HK-2 (cell line): ENCODE data around the gene ACP7.
"Not testable (repeated sequence)": the region's sequence is repeated elsewhere in the genome, so short reads cannot be mapped to it uniquely, and the experiment has no call there.

Source experiments
- DNase-seq: peaks from one replicate; pipeline ENCODE4 v3.0.0-alpha.2; 2018; ENCODE audit not compliant: unreplicated experiment

ACP7 gene

DNA sequence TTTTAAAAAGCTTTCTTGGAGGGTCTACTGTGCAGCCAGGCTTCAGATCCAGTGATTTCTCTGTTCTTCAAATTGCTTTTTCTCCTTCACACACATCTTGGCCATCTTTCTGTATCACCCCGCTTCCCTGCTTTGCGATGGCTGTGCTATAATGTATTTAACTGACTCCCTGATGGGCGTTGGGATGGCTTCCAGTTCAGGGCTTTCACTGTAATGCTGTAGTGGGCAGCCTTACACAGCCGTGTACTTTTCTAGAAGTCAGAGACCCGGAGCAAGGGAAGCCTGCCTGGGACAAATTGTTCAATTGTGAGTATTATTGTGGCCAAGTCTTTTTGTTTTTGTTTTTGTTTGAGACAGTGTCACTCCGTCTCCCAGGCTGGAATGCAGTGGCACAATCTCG lies 22.0 kb downstream of the ACP7 start:
- DNase-seq, result no peak

DNA sequence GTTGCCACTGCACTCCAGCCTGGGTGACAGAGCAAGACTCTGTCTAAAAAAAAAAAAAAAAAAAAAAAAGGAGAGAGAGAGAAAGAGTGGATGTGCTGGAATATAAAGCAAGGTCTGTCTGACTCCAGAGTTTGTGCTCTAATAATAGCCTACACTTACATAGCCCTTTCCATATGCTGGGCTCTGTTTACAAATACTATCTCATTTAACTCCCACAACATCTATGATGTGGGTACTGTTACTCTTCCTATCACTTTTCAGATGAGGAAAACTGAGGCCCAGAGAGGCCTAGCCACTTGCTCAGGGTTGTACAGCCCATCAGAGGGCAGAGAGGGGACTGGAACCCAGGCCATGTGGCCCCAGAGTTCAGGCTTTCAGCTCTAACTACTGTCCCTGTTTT lies 25.5 kb downstream of the ACP7 start:
- no peak for DNase-seq

DNA sequence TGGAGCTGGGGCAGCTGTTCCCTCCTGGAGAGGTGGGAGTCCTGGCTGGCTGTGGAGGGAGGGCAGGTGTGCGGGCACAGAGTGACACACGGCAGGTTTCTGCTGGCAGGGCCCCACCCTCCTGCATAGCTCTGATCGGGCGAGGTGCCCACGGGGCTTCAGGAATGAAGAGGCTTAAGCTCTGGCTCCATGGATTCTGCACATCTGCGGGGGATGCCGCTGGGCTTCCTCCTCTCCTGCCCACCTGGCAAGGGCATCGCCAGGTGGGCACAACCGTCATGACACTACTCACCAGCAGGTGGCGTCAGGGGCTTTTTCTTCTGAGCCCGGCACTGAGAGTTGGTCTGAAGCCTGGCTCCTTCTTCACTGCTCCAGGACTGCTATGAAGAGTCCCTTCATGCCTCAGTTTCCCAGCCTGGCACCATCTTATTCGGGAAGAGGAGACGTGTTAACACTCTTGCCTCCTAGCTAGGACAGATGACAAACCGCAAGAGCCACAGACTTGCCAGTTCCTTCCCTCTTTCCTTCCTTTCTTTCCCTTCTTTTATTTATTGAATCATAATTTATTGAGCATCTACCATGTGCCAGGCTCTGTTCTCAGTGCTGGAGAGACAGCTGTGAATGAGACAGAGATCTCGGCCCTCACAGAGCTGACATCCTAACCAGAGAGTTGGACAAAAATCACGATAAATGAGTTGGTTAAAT lies 26.2 kb downstream of the ACP7 start:
- DNase-seq, result peak; percentile 69

DNA sequence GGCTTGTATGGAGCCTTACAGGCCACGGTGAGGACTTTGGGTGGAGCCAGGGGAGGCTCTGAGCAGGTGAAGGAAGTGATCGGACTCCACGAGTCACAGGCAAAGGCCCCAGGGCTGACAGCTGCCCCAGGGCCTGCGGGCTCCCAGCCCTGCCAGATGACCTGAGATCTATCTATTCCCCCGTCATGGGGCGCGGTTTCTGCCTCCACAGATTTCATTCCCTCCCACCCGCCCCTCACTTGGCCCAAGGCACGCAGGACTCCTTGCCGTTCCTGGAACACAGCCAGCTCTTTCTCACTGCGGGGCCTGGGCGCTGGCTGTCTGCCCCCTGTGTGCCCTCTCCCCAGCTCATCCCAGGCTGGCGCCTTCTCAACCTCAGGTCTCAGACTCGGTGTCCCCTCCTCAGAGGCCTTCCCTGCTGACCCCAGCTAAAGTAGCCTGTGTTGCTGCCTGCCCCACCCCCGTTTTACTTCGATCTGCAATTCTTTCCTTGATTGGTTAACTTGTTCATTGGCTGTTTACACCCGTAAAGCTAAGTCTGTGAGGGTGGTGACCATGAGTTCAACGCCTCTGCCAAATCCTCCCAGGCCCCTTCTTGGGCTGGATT lies 27.5 kb downstream of the ACP7 start:
- peak; percentile 21 for DNase-seq

DNA sequence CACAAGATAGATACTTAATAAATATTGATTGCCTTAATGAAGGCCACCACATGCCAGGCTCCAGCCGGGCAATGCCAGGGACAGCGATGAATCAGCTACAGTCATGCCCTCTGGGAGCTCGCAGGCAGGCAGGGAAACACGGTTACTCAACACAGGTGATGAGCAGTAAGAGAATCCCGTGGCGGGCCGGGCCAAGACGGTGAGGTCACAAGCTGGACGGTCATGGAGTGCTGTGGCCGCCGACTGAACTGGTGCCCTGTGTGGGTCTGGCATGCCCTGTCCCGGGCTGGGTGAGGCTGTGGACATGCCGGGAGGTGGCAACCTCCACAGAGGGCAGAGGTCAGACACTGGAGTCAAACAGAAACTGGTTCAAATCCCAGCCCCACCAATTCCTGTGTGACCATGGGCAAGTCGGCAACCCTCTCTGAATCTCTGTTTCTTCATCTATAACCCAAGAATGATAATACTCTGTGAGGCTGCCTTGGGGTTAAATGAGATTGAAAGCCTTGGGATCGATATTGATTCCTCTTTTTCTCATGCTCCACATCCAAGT lies 28.2 kb downstream of the ACP7 start:
- peak; percentile 87 for DNase-seq

DNA sequence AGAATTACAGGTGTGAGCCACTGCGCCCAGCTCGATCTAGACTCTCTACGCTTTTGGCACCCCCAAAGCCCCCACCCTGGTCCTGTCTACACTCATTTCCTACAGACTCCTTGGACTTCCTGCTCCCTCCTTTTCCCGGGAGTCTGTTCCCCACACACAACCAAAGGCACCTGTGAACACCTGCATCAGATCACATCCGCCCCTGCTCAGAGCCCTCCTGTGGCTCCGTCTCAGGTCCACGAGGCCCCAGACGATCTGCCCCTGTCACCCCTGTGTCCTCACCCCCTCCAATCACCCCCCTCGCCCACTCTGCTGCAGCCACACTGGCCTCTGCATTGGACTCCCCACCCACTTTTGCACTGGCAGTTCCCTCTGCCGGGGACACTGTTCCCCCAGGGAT lies 29.0 kb downstream of the ACP7 start:
- no peak for DNase-seq

DNA sequence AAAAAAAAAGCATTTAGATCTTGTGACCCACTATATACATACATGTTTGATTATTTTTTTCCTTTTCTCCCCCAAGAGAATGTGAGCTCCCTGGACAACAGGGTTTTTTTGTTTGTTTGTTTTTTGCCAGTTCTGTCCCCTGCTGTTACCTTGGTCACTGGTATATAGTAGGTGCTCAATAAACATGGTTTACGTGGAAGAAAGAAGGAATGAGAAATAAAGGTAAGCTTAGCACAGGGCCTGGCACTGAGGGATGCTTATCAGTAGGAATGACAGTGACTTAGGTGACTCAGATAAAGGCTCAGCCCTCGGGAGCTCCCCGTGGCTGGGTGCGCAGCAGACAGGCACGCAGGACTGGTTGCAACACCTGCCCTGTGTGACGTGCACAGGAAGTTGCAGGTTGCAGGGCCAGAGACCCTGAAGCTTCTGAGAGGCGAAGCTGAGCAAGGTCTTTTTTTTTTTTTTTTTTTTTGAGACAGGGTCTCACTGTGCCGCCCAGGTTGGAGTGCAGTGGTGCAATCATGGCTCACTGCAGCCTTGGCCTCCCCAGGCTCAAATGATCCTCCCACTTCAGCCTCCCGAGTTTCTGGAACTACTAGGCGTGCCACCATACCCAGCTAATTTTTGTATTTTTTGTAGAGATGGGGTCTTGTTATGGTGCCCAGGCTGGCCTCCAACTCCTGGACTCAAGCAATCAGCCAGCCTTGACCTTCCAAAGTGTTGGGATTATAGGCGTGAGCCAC lies 31.1 kb downstream of the ACP7 start:
- DNase-seq, result no peak

DNA sequence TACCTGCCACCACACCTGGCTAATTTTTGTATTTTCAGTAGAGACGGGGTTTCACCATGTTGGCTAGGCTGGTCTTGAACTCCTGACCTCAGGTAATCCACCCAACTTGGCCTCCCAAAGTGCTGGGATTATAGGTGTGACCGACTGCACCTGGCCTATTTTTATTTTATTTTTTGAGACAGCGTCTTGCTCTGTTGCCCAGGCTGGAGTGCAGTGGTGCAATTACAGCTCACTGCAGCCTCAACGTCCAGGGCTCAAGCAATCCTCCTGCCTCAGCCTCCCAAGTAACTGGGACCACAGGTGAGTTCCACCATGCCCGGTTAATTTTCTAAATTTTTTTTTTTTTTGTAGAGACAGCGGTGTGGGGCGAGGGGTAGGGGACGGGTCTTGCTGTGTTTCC lies 32.9 kb downstream of the ACP7 start:
- DNase-seq, result not testable (repeated sequence)

DNA sequence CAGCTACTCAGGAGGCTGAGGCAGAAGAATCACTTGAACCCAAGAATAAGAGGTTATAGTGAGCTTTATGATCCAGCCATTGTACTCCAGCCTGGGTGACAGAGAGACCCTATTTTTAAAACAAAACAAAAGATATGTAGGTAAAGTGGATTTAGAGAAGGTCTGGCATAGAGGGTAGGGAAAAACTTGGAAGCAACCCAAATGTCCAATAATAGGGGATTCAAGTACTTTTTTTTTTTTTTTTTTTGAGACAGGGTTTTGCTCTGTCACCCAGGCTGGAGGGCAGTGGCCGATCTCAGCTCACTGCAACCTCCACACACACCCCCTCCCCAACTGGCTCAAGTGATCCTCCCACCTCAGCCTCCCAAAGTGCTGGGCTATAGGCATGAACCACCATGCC lies 35.7 kb downstream of the ACP7 start:
- no peak for DNase-seq

DNA sequence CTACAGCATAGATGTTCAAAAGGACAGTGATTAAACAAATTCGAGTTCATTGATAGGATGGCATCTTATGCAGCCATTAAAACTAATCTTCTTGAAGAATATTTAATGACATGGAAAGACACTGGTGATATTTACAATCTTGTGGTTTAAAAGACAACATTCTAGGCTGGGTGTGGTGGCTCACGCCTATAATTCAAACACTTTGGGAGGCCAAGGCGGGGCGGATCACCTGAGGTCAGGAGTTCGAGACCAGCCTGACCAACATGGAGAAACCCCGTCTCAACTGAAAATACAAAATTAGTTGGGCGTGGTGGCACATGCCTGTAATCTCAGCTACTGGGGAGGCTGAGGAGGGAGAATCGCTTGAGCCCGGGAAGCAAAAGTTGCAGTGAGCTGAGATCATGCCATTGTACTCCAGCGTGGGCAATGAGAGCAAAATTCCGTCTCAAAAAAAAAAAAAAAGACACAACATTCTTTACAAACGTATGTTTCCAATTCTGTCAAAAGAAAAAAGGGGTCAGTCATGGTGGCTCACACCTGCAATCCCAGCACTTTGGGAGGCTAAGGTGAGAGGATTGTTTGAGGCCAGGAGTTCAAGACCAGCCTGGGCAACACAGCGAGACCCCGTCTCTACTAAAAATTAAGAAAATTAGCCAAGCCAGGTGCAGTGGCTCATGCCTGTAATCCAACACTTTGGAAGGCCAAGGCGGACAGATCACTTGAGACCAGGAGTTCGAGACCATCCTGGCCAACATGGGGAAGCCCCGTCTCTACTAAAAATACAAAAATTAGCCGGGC lies 39.0 kb downstream of the ACP7 start:
- no peak for DNase-seq

DNA sequence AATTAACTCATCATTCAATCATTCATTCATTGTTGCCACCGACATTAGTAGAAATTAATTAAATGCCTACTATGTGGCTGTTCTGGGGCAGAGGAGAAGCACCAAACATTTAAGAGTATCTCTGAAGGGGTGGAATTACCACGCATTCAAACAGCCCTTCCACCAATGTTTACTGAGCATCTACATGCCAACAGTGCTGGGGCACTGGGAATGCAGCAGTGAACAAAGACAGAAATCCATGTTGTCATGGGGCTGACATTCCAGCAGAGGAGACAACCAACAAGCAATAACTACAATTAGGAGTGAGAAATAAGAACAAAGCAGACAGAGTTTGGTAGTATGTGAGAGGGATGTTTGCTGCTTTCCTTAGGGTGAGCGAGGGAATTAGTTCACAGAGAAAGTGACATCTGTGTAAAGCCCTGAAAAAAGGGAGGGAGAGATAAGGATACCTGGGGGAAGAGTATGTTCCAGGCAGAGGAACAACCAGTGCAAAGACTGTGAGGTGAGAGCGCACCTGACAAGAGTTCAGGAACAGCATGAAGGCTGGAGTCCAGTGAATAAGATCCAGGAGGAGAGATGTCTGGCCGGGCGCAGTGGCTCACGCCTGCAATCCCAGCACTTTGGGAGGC lies 40.1 kb downstream of the ACP7 start:
- DNase-seq, result no peak

DNA sequence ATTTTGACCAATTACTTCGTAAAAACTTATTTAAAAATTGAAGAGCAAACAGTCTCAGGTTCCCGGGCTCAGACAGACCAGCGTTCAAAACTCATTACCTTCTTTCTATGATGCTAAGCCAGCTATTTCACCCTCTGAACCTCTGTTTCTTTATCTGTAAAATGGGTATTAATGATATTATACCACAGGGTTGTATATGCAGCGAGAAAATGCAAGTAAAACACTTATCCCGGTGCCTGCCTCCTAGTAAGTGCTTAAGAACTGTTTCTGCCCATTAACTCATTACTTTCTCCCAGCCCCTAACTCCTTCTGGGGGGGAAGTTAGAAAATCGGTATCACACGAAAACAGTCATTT lies 41.0 kb downstream of the ACP7 start:
- no peak for DNase-seq

DNA sequence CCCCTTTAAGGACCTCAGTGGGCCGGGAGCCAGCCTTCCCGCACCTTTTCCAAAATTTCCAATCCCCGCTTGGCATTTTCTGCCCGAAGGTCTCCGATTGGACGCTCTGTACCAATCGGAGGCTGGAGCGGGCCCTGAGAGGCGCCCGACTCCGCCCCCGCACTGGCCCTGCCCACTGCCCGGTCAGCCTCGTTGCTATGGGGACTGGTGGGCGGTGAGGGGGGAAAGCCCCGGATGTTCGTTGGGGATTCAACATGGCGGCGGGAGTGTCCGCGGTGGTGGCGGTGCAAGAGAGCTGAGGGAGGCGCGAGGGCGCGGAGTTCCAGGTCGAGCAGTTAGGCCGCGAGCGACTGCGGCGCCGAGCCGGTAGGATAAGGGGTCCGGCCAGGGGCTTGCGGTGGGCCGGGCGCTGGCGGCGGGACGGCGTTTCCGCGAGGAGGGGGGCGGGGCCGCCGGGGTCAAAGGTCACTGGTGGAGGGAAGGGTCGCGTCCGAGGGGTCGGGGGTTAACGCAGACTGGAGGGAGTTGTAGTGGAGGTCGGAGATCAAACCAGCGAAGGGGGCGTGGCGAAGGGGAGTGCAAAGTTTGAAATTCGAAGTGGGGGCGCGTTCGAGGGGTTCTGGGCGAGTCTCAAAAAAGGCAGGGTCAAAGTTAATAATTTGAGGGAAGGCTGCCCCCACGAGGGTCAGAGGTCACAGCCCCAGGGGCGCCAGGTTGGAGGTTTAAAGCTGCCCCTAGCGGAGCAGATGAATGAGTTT lies 41.6 kb downstream of the ACP7 start, which contains the start of gene PAK4:
PAK4 (plus strand) TSS at position 233 of the 758 bp plus-strand sequence. CDS start 43,768 bp downstream, outside the sequence.
- peak; percentile 96 for DNase-seq

DNA sequence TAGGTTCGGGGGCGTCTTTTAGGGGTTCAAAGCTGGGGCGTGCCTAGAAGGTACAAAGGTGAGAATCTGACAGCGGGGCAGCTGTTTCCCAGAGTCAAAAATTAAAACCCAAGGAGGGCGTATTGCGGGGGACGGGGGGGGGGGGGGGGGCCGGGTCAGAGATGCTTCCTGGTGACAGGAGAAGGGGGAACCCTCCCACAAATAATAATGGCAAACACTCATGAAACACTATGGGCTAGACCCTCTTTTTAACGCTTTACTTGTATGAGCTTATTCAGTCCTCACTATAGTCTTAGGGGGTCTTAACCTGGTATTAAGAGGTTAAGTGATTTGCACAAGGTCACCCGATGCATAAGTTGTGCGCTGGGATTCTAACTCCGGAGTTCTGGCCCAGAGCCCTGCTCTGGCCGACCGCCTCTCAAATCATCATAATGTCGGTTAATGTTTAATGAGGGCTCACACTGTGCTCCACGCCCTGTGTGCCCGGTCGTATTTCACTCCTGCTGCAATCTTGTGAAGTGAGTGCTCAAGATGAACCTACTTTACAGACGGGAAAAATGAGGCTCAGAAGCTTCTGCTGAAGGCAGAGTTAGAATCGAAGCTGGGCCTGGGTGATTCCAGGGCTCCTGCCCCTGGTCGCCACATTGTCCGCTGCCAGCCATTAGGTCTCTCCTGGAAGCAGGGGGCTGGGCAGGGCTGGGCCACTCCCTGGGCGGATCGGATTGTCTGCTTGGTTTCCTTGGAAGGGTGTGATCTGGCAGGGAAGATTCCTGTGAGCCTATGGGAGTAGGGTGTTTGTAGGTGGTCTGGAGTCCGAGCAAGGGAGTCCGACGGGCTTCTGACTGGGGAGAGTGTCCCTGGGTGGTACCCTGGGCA lies 42.4 kb downstream of the ACP7 start:
- DNase-seq, result peak; percentile 72

DNA sequence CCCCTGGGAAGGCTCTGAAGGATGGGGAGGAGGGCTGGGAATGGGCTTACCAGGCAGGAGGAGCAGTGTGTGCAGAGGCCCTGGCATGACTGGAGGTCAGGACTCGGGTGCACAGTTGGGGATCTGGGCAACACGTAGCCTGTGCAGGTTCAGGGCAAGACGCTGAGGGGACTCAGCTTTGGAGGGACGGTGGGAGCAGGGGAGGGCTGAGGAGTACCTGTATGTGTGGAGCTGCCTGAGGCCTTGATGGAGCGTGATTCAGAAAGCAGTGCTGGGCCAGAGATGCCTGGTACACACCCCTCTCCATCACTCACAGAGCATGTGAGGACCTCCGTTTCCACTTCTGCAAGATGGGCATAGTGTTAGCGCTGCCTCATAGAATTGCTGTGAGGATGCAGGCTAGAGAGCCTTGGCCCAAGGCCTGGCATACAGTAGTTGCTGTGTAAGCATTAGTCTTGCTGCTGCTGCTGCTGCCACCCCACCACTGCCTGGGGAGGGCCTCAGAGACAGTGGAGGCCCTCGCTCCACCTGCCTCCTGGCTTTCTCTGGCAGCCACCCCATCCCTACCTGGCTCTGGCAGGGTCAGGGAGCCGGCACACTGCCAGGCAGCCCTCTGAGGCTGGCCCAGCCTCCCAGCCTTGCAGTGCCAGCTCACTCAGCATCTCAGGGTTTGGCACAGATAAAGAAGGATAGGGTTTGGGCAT lies 43.8 kb downstream of the ACP7 start:
- DNase-seq, result no peak

DNA sequence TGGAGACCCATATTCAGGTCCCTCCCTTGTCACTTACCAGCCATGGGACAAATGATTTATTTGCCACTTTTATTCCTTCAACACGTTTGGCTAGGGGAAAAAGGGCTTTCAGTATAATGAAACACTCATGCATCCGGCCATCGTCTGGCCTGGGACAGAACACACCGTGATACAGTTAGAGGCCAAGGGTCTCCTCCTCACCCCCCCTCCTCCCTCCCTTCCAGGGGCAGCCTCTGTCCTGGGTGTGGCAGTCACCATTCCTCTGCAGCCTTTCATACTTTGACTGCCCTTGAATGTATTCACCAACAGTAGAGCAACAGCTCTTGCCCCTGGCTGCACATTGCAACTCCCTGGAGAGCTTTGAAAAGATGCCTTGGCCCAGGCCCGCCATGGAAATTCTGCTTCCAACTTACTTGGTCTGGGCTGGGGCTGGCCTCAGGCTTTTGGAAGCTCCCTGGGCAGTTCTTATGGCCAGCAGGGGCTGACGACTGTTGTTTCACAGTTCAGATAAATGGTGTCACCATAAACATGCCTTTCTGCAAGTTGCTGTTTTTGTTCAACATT lies 44.4 kb downstream of the ACP7 start:
- DNase-seq, result no peak

DNA sequence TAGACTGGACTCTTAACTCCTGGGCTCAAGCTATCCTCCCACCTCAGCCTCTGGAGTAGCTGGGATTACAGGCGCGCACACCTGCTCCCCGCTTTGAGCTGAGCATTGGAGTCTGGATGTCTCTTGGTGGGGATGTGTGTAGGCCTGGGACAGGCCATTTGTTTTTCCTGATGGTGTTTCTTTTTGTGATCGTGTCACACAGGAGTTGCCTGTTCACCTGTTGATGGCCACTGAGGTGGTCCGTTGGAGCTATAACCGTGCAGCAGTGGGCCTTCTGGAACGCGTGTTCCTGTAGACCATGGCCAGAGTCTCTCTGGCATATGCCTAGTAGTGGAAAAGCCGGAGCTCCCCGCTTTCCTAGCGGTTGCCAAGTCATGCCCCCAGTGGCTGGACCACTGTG lies 44.9 kb downstream of the ACP7 start:
- no peak for DNase-seq

DNA sequence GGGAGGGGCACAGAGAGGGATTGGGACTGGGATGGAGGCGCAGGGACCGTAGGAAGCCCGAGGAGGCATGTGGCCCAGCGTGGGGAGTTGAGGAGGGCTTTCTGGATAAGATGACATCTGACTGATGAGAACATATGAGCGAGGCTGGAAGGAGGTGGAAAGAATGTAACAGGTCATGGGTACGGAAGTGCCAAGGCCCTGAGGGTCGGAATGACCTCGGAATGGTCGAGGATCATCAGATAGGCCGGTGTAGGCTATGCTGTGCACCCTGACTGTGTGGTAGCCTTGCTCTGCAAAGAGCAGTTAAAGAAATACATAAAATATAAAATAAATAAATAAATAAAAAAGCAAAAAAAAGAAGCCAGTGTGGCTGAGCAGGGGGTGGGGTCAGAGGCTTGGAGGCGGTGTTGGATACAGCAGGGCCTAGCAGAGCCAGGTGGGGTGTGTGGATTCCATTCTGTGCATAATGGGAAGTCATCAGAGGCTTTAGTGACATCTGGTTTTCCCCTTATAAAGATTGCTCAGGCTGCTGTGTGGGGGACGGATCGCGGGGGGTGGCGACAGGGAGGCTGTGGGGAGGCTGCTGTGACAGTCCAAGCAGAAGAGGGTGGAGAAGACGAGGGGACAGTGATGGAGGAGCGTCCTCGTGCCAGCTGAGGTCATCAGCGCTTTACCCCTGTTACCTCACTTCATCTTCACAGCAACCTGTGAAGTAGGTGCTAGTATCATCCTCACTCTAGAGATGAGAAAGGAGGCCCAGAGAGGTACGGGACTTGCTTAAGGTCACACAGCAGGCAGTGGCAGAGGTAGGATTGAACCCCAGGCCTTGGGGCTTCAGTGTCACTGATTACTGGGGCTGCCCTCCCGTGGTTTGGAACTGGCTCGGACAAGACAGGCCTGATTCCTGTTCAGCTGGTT lies 46.4 kb downstream of the ACP7 start:
- no peak for DNase-seq
